ENCODE measurements around the gene BLID.

BLID gene

GRCh38 chr11:122155765-122156527 is 39.9 kb upstream of the BLID start:
- Histone ChIP-seq H4K20me1 (no peaks in the 10 kb centered on the region), H3K4me3 (no peak overlapping the region), H3K9ac (no peak overlapping the region), H3K27me3 (no peaks in the 10 kb centered on the region), H3K4me1 (peaks cover 11% of the 10 kb centered on the region), H3K9me3 (no peaks in the 10 kb centered on the region), H3K4me2 (no peak overlapping the region), H3K36me3 (no peaks in the 10 kb centered on the region), H3K27ac (no peak overlapping the region)
- no peak for TF ChIP-seq Cebpa-rat (IDR thresholded peaks at IDR 0.05)

DNA sequence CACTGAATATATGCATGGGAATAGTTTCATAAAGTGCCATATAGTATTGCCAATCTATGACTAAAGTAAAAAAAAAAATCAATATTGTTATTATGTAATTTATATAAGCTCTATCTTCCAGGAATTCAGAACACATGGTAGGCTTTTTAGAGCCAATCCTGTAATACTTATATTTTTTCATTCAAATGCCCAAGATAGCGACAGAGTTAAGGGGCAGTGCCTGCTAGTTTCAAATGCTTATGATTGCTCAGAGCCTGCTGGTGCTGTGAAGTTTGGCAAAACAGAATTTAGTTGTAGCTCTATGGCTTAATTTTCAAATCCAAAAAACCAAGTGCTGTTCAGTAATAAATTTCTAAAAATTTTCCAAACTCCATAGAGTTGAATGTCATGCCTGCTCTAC is 39.0 kb upstream of the BLID start:
- Histone ChIP-seq H3K27ac (no peak overlapping the region), H3K27me3 (no peaks in the 10 kb centered on the region), H3K9me3 (no peaks in the 10 kb centered on the region), H3K4me2 (no peak overlapping the region), H3K4me3 (no peak overlapping the region), H4K20me1 (no peaks in the 10 kb centered on the region), H3K36me3 (no peaks in the 10 kb centered on the region), H3K9ac (no peak overlapping the region), H3K4me1 (peaks cover 11% of the 10 kb centered on the region)
- no peak for TF ChIP-seq Cebpa-rat (IDR thresholded peaks at IDR 0.05)

- no peak overlapping the region for H3K9ac ChIP-seq
- no peak overlapping the region for H3K4me2 ChIP-seq
- no peaks in the 10 kb centered on the region for H3K9me3 ChIP-seq
- H3K4me1 ChIP-seq, result peaks cover 8% of the 10 kb centered on the region
- no peaks in the 10 kb centered on the region for H4K20me1 ChIP-seq
- no peaks in the 10 kb centered on the region for H3K27me3 ChIP-seq
- no peak overlapping the region for H3K27ac ChIP-seq
- no peak overlapping the region for H3K4me3 ChIP-seq
- no peaks in the 10 kb centered on the region for H3K36me3 ChIP-seq
- no peak for TF ChIP-seq Cebpa-rat (IDR thresholded peaks at IDR 0.05)
These were observed 38.2 kb upstream of the BLID start for GRCh38 chr11:122154227-122154626.

- H3K27ac ChIP-seq, result no peak overlapping the region
- H3K9me3 ChIP-seq, result no peaks in the 10 kb centered on the region
- no peaks in the 10 kb centered on the region for H4K20me1 ChIP-seq
- H3K4me2 ChIP-seq, result no peak overlapping the region
- no peak for TF ChIP-seq Cebpa-rat (IDR thresholded peaks at IDR 0.05)
- H3K27me3 ChIP-seq, result no peaks in the 10 kb centered on the region
- no peak overlapping the region for H3K4me3 ChIP-seq
- H3K9ac ChIP-seq, result no peak overlapping the region
- peaks cover 3% of the 10 kb centered on the region for H3K4me1 ChIP-seq
- no peaks in the 10 kb centered on the region for H3K36me3 ChIP-seq
These were observed 37.7 kb upstream of the BLID start for GRCh38 chr11:122153746-122154145.

GRCh38 chr11:122150216-122151124 is 34.5 kb upstream of the BLID start:
- H3K4me1 ChIP-seq, result no peaks in the 10 kb centered on the region
- no peaks in the 10 kb centered on the region for H4K20me1 ChIP-seq
- TF ChIP-seq Cebpa-rat (IDR thresholded peaks at IDR 0.05), result no peak
- no peak overlapping the region for H3K4me3 ChIP-seq
- no peaks in the 10 kb centered on the region for H3K27me3 ChIP-seq
- no peak overlapping the region for H3K27ac ChIP-seq
- no peak overlapping the region for H3K9ac ChIP-seq
- H3K36me3 ChIP-seq, result no peaks in the 10 kb centered on the region
- H3K4me2 ChIP-seq, result no peak overlapping the region
- no peaks in the 10 kb centered on the region for H3K9me3 ChIP-seq

GRCh38 chr11:122149202-122149601 is 33.2 kb upstream of the BLID start:
- Histone ChIP-seq H3K9ac (no peak overlapping the region), H3K27me3 (no peaks in the 10 kb centered on the region), H3K27ac (no peak overlapping the region), H3K4me3 (no peak overlapping the region), H3K9me3 (no peaks in the 10 kb centered on the region), H3K36me3 (no peaks in the 10 kb centered on the region), H3K4me1 (no peaks in the 10 kb centered on the region), H3K4me2 (no peak overlapping the region), H4K20me1 (no peaks in the 10 kb centered on the region)
- no peak for TF ChIP-seq Cebpa-rat (IDR thresholded peaks at IDR 0.05)

- Histone ChIP-seq H3K4me1 (no peaks in the 10 kb centered on the region), H3K9ac (no peak overlapping the region), H3K9me3 (no peaks in the 10 kb centered on the region), H3K36me3 (no peaks in the 10 kb centered on the region), H3K4me3 (no peak overlapping the region), H3K27me3 (no peaks in the 10 kb centered on the region), H3K4me2 (no peak overlapping the region), H3K27ac (no peak overlapping the region), H4K20me1 (no peaks in the 10 kb centered on the region)
- no peak for TF ChIP-seq Cebpa-rat (IDR thresholded peaks at IDR 0.05)
These were observed 30.5 kb upstream of the BLID start for GRCh38 chr11:122146475-122146874.

DNA sequence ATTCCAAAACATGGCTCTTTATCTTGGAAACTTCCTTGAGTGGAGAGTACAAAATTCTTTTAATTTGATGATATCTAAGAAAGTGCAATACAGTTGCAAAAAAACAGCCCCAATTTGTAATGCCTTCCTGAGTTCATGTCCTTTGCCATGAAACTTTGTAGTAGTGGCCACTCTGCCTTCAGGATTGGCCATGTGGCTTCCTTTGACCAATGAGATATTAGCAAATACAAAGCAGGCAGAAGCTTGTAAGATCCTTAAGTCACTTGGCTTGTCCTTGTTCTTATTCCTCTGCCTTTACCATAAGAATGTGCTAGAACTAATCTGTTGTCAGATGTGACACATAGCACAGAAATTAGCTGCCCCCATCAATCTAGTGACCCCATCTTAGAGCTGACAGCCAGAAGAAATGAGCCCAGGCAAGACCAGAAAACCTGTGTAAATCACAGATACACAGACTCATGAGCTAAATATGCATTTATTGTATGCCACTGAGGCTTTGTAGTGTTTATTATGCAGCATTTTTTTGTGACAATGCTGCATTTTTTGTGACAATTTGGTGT is 29.8 kb upstream of the BLID start:
- H3K4me3 ChIP-seq, result no peak overlapping the region
- H3K36me3 ChIP-seq, result no peaks in the 10 kb centered on the region
- H3K9ac ChIP-seq, result no peak overlapping the region
- no peak overlapping the region for H3K4me2 ChIP-seq
- no peak for TF ChIP-seq Cebpa-rat (IDR thresholded peaks at IDR 0.05)
- H3K4me1 ChIP-seq, result no peaks in the 10 kb centered on the region
- no peak overlapping the region for H3K27ac ChIP-seq
- H4K20me1 ChIP-seq, result no peaks in the 10 kb centered on the region
- H3K9me3 ChIP-seq, result no peaks in the 10 kb centered on the region
- no peaks in the 10 kb centered on the region for H3K27me3 ChIP-seq

- TF ChIP-seq Cebpa-rat (IDR thresholded peaks at IDR 0.05), result no peak
- no peaks in the 10 kb centered on the region for H3K9me3 ChIP-seq
- H3K9ac ChIP-seq, result no peak overlapping the region
- no peak overlapping the region for H3K4me2 ChIP-seq
- H3K36me3 ChIP-seq, result no peaks in the 10 kb centered on the region
- no peaks in the 10 kb centered on the region for H3K27me3 ChIP-seq
- H3K4me3 ChIP-seq, result no peak overlapping the region
- no peaks in the 10 kb centered on the region for H4K20me1 ChIP-seq
- no peak overlapping the region for H3K27ac ChIP-seq
- H3K4me1 ChIP-seq, result no peaks in the 10 kb centered on the region
These were observed 28.7 kb upstream of the BLID start for GRCh38 chr11:122144752-122145151.

- Histone ChIP-seq H4K20me1 (no peaks in the 10 kb centered on the region), H3K36me3 (no peaks in the 10 kb centered on the region), H3K4me1 (no peaks in the 10 kb centered on the region), H3K27me3 (no peaks in the 10 kb centered on the region), H3K4me3 (no peak overlapping the region), H3K9me3 (no peaks in the 10 kb centered on the region), H3K4me2 (no peak overlapping the region), H3K9ac (no peak overlapping the region), H3K27ac (no peak overlapping the region)
- no peak for TF ChIP-seq Cebpa-rat (IDR thresholded peaks at IDR 0.05)
These were observed 25.7 kb upstream of the BLID start for GRCh38 chr11:122141725-122142124.

Measured in BLaER1 (cell line).